NB4 (cell line): ENCODE results near the gene HOXB2.
"Not testable (repeated sequence)": the region's sequence is repeated elsewhere in the genome, so short reads cannot be mapped to it uniquely, and the experiment has no call there.

Source experiments
- DNase-seq: peaks from one replicate; pipeline ENCODE4 v3.0.0; 2010; ENCODE audit warnings: low read depth
- H3K4me3 ChIP-seq: one replicate; pipeline ENCODE4 v1.5.1; 2011; ENCODE audit warnings: mild to moderate bottlenecking, low read depth, low read length, moderate library complexity
- MYC ChIP-seq: IDR thresholded peaks from 2 replicates; pipeline ENCODE4 v1.6.1; 2011; ENCODE audit warnings: low read depth, low read length
- POLR2A ChIP-seq: IDR thresholded peaks from 2 replicates; pipeline ENCODE4 v1.6.1; 2011; ENCODE audit warnings: mild to moderate bottlenecking; ENCODE audit not compliant: insufficient read length; ENCODE audit errors: extremely low read depth
- TF ChIP-seq, protein P1 (sequence below): IDR thresholded peaks from 2 replicates; pipeline ENCODE4 v1.6.1; 2011; ENCODE audit warnings: low read depth, low read length
- TF ChIP-seq, protein P2 (sequence below): IDR thresholded peaks from one replicate; pipeline ENCODE4 v1.5.1; 2012; ENCODE audit warnings: low read depth, low read length

Gene HOXB2

DNA sequence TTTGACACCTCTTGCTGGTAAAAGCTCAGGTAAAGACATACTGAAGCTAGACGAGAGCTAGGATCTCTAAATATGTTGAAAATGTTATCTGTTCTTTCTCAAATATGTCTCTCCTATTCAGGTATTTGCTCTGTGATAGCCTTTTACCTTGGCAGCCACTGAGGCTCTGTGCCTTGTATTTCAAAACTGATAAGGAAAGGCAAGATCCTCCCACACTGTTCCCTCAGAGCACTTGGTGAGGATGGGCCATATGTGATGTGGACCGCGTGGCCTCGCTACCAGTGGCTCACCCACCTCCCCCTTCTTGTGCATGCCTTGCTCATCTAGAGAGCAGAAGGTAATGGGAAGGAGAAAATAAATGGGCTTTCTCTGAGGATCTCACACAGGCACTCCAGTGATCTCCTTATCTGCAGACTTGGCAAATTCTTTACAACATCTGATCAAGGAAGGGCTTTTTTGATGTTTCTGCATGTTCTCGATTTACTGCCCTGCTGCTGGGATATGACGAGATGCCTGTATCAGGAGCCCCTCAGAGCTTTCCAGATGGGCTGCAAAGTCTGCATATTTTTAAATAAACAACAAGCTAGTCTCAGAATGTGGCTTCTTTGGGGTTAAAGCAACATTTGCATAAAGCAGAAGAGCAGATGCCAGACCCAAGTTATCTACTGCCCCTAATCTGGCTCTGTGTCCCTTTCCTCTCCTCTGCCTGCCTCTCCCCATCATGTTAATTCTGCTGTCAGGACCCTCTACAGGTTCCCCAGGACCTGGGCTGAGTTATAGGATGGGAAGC, 31.0 kb downstream of the HOXB2 start:
- TF ChIP-seq, protein P1, sequence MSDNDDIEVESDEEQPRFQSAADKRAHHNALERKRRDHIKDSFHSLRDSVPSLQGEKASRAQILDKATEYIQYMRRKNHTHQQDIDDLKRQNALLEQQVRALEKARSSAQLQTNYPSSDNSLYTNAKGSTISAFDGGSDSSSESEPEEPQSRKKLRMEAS = no peak
- TF ChIP-seq POLR2A (no peak), MYC (no peak)
- TF ChIP-seq, protein P2, sequence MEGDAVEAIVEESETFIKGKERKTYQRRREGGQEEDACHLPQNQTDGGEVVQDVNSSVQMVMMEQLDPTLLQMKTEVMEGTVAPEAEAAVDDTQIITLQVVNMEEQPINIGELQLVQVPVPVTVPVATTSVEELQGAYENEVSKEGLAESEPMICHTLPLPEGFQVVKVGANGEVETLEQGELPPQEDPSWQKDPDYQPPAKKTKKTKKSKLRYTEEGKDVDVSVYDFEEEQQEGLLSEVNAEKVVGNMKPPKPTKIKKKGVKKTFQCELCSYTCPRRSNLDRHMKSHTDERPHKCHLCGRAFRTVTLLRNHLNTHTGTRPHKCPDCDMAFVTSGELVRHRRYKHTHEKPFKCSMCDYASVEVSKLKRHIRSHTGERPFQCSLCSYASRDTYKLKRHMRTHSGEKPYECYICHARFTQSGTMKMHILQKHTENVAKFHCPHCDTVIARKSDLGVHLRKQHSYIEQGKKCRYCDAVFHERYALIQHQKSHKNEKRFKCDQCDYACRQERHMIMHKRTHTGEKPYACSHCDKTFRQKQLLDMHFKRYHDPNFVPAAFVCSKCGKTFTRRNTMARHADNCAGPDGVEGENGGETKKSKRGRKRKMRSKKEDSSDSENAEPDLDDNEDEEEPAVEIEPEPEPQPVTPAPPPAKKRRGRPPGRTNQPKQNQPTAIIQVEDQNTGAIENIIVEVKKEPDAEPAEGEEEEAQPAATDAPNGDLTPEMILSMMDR = no peak
- DNase-seq = no peak

DNA sequence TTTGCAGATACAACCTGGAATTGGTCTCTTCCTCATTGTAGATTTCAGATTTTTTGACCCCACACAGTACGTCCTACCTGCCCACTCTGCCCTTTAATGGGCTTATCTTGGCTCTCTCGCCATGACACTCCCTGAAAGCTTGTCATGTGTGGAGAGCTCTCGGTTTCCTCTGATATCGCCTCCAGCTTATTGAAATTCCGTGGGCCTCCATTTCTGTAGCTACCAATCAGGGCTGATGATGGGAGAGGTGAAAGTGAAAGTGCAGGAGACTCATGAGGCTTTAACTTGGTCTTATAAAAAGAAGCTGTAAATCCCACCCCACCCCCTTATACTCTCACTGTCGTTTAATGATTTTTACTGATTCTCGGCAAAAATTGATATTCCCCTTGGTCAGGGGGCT, 31.8 kb downstream of the HOXB2 start:
- TF ChIP-seq POLR2A (no peak), MYC (no peak)
- TF ChIP-seq, protein P1 = no peak
- TF ChIP-seq, protein P2 = no peak

More for the DNA sequence above, 31.0 kb downstream of the HOXB2 start:
- H3K4me3 ChIP-seq = no peak overlapping the region

DNA sequence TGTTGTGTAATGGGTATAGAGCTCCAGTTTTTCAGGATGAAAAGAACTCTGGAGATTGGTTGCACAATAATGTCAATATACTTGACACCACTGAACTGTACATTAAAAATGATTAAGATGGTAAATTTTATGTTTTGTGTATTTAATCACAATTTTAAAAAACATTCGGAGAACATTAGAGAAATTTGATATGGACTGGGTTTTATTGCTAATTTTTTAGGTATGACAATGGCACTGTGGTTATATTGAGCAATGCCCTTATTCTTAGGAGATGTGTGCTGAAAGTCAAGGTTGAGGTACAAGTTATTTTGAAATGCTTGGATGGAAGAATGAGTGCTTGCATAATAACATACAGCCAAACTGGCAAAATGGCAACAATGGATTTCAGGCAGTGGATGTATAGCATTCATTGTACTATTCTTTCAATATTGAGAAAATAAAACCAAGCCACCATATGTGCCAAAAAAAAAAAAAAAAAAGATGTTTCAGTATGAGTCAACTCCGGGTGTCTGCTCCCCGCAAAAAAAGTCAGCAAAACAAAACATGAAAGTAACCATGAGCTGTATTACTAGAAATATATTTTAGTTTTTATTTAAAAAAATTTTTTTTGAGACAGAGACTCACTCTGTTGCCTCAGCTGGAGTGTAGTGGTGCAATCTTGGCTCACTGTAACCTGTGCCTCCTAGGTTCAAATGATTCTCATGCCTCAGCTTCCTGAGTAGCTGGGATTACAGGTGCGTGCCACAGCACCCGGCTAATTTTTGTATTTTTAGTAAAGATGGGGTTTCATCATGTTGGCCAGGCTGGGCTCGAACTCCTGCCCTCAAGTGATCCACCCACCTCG, 33.9 kb downstream of the HOXB2 start:
- DNase-seq = peak; percentile 46
- H3K4me3 ChIP-seq = no peak overlapping the region
- TF ChIP-seq, protein P2 = no peak
- TF ChIP-seq MYC (no peak), POLR2A (no peak)
- TF ChIP-seq, protein P1 = no peak

More for the DNA sequence above, 31.8 kb downstream of the HOXB2 start:
- DNase-seq = no peak
- H3K4me3 ChIP-seq = no peak overlapping the region

DNA sequence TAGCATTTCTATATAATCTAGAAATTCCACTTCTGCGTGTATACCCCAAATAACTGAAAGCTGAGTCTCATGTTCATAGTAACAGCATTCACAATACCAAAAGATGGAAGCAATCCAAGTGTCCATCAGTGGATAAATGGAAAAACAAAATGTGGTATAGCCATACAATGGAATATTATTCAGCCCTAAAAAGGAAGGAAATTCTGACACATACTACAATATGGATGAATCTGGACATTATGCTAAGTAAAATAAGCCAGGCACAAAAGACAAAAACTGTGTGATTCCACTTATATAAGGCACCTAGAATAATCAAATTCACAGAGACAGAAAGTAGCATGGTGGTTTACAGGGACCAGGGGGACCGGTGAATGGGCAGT, 34.5 kb downstream of the HOXB2 start:
- TF ChIP-seq POLR2A = no peak
- TF ChIP-seq, protein P1 = no peak
- TF ChIP-seq, protein P2 = no peak
- peak; percentile 5 for DNase-seq
- H3K4me3 ChIP-seq = no peak overlapping the region

DNA sequence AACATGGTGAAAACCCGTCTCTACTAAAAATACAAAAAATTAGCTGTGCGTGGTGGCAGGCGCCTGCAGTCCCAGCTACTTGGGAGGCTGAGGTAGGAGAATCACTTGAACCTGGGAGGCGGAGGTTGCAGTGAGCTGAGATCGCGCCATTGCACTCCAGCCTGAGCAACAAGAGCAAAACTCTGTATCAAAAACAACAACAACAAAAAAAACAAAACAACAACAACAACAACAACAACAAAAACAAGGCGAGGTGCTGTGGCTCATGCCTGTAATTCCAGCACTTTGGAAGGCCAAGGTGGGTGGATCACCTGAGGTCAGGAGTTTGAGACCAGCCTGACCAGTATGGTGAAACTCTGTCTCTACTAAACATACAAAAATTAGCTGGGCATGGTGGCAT, 35.2 kb downstream of the HOXB2 start:
- not testable (repeated sequence) for DNase-seq, H3K4me3 ChIP-seq

DNA sequence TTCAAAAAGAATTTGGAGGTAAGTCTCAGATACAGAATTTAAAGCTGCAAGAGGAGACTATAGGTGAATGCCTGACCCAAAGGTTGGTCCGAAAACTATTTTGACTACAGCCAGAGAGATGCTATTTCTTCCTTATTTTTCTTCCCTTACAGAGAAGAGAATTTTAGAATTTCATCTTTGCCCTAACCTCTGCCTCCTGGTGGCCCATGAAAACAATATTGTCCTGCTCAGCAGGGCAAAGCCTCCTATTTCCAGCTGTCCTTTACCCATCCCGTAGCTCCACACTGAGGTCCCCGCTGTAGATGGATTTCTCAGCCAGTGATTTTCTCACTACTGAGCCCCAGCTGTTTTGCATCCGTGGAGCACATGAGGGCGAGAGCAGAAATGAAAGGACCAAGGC, 38.7 kb downstream of the HOXB2 start:
- H3K4me3 ChIP-seq = no peak overlapping the region
- no peak for DNase-seq
- TF ChIP-seq POLR2A (no peak), MYC (no peak)
- TF ChIP-seq, protein P1 = no peak
- TF ChIP-seq, protein P2 = no peak
